ENCODE data around the gene SHROOM3. TPM values are rescaled to one million over a fixed set of nuclear protein-coding genes. Genes with fewer than 3 reads are reported as not detected.

The SHROOM3 gene
- polyA plus RNA-seq, 2 of the 4 experiments (the other 2 are of a cell fraction) = 2.8 to 5.1 TPM

GRCh38 chr4:76544725-76545124 is 109.7 kb downstream of the SHROOM3 start:
- DNase-seq (ENCODE audit: low read depth in 1 of 2, low spot score in 1 of 2) (no peak), FAIRE-seq (no peak), ATAC-seq (no peak)
- Histone ChIP-seq H3K4me3 (no peak overlapping the region), H3K9me3 (no peaks in the 10 kb centered on the region), H3K4me2 (no peak overlapping the region), H3K4me1 (peaks cover 11% of the 10 kb centered on the region; the same call in 2 of the 3 replicates), H3K27ac (no peak overlapping the region)
- ChIA-PET CTCF (interaction anchor here (1.6 kb wide), 1 partner anchor 41 kb away, joined by 3 read pairs; no protein-coding TSS in a partner anchor), POLR2A (no interaction called here)
- 94% methylated on average over 2 of the region's 2 CpGs for WGBS (ENCODE audit: missing lambda C conversion rate)
- TF ChIP-seq ESRRA (IDR thresholded peaks at IDR 0.05; ENCODE audit: borderline replicate concordance, low read length) = no peak
- TF ChIP-seq NFE2L2 (conservative IDR thresholded peaks at IDR 0.05; ENCODE audit: low read length) = no peak
- no peak for TF ChIP-seq MYC (IDR thresholded peaks at IDR 0.05; ENCODE audit: borderline replicate concordance, low read length)
- TF ChIP-seq CHD2 (IDR thresholded peaks at IDR 0.05; ENCODE audit: low read length, partially characterized antibody) = no peak
- TF ChIP-seq HOXB13 (CRISPR knock-in tag; IDR thresholded peaks at IDR 0.05; ENCODE audit: low read depth) = no peak
- no peak for TF ChIP-seq FOSL2 (IDR thresholded peaks at IDR 0.05)
- no peak for TF ChIP-seq FOSL2 (CRISPR knock-in tag; IDR thresholded peaks at IDR 0.05)

DNA sequence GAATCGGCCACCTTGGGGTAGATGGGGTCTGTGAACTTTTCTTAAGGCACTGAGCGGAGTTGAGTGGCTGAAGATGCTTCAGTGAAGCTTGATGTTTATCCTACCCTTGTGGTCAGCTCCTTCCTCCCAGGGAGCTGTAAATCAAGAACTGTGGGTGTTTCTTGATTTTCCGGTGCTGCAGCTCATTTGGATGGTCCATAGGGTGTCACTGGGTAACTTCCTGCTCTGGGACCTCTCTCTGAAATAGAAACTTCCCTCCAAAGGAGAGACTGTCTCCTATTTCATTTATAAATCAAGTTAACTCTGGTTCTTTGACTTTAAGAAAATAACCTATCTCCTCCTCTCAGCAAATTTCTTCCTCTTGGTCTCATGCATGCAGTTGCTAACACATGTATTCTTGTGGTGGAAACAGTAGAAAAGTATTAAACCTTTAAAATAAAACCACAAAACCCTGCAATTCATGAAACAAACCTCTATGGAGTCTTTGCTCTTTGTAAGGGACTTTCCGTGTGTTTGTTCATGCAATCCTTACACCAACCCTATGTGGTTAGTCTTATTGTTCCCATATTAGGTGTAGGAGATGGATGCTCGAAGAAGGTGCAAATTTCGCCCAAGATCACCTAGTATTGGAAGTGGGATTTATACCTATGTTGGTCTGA is 110.3 kb downstream of the SHROOM3 start:
- TF ChIP-seq CEBPB (IDR thresholded peaks at IDR 0.05) (no peak), JUN (IDR thresholded peaks at IDR 0.05) (no peak), ATOH8 (CRISPR knock-in tag; IDR thresholded peaks at IDR 0.05; ENCODE audit: low read depth) (no peak), RARB (CRISPR knock-in tag; IDR thresholded peaks at IDR 0.05) (no peak), NPAS2 (CRISPR knock-in tag; IDR thresholded peaks at IDR 0.05; ENCODE audit: borderline replicate concordance) (no peak), FOSB (CRISPR knock-in tag; IDR thresholded peaks at IDR 0.05) (no peak), REST (IDR thresholded peaks at IDR 0.05) (no peak), TP53 (CRISPR knock-in tag; IDR thresholded peaks at IDR 0.05) (no peak), MAFK (IDR thresholded peaks at IDR 0.05; ENCODE audit: partially characterized antibody) (no peak)
- TF ChIP-seq, protein P1, sequence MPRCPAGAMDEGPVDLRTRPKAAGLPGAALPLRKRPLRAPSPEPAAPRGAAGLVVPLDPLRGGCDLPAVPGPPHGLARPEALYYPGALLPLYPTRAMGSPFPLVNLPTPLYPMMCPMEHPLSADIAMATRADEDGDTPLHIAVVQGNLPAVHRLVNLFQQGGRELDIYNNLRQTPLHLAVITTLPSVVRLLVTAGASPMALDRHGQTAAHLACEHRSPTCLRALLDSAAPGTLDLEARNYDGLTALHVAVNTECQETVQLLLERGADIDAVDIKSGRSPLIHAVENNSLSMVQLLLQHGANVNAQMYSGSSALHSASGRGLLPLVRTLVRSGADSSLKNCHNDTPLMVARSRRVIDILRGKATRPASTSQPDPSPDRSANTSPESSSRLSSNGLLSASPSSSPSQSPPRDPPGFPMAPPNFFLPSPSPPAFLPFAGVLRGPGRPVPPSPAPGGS (IDR thresholded peaks at IDR 0.05) = no peak
- POLR2A ChIA-PET = no interaction called here
- Histone ChIP-seq H3K4me3 (no peak overlapping the region), H3K27ac (no peak overlapping the region), H3K4me1 (peaks cover 11% of the 10 kb centered on the region; the same call in 2 of the 3 replicates), H3K4me2 (no peak overlapping the region), H3K9me3 (no peaks in the 10 kb centered on the region)
- ATAC-seq (no peak), FAIRE-seq (no peak), DNase-seq (ENCODE audit: low read depth in 1 of 2, low spot score in 1 of 2) (no peak)
- WGBS (ENCODE audit: missing lambda C conversion rate) = 85% methylated on average over 6 of the region's 6 CpGs
- CTCF ChIA-PET = interaction anchor here (1.6 kb wide), 1 partner anchor 41 kb away, joined by 3 read pairs; no protein-coding TSS in a partner anchor

GRCh38 chr4:76546327-76546726 is 111.3 kb downstream of the SHROOM3 start:
- ATAC-seq = no peak
- no peak for DNase-seq (ENCODE audit: low read depth in 1 of 2, low spot score in 1 of 2)
- Histone ChIP-seq H3K9me3 (no peaks in the 10 kb centered on the region), H3K4me2 (peak overlapping the region; percentile 3; the same call in 2 of the 3 replicates), H3K4me1 (peaks cover 11% of the 10 kb centered on the region; the same call in 2 of the 3 replicates), H3K4me3 (no peak overlapping the region), H3K27ac (peak overlapping the region in 1 of 2 experiments; percentile 12; a peak in 1 of 6 replicates)
- POLR2A ChIA-PET = no interaction called here
- CTCF ChIA-PET = interaction anchor here (1.6 kb wide), 1 partner anchor 40 kb away, joined by 3 read pairs; no protein-coding TSS in a partner anchor
- 80% methylated on average over 4 of the region's 4 CpGs for WGBS (ENCODE audit: missing lambda C conversion rate)
- TF ChIP-seq, protein P2, sequence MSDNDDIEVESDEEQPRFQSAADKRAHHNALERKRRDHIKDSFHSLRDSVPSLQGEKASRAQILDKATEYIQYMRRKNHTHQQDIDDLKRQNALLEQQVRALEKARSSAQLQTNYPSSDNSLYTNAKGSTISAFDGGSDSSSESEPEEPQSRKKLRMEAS (IDR thresholded peaks at IDR 0.05) = no peak
- TF ChIP-seq SREBF2 (IDR thresholded peaks at IDR 0.05) (no peak), HEYL (CRISPR knock-in tag; IDR thresholded peaks at IDR 0.05) (no peak), CBX2 (IDR thresholded peaks at IDR 0.05; ENCODE audit: borderline replicate concordance, low read depth) (no peak), ZSCAN20 (CRISPR knock-in tag; IDR thresholded peaks at IDR 0.05) (no peak)
- TF ChIP-seq, protein P3, sequence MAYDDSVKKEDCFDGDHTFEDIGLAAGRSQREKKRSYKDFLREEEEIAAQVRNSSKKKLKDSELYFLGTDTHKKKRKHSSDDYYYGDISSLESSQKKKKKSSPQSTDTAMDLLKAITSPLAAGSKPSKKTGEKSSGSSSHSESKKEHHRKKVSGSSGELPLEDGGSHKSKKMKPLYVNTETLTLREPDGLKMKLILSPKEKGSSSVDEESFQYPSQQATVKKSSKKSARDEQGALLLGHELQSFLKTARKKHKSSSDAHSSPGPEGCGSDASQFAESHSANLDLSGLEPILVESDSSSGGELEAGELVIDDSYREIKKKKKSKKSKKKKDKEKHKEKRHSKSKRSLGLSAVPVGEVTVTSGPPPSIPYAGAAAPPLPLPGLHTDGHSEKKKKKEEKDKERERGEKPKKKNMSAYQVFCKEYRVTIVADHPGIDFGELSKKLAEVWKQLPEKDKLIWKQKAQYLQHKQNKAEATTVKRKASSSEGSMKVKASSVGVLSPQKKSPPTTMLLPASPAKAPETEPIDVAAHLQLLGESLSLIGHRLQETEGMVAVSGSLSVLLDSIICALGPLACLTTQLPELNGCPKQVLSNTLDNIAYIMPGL (CRISPR knock-in tag; IDR thresholded peaks at IDR 0.05; ENCODE audit: borderline replicate concordance) = no peak
- FAIRE-seq = no peak
